Measurements from ENCODE around the gene CD109. TPM values are rescaled to one million over a fixed set of nuclear protein-coding genes. Genes with fewer than 3 reads are reported as not detected.

CD109 gene
- total and polyA plus RNA-seq, 4 experiments from 2014 or later: 0.10 to 0.96 (median 0.53) TPM

DNA sequence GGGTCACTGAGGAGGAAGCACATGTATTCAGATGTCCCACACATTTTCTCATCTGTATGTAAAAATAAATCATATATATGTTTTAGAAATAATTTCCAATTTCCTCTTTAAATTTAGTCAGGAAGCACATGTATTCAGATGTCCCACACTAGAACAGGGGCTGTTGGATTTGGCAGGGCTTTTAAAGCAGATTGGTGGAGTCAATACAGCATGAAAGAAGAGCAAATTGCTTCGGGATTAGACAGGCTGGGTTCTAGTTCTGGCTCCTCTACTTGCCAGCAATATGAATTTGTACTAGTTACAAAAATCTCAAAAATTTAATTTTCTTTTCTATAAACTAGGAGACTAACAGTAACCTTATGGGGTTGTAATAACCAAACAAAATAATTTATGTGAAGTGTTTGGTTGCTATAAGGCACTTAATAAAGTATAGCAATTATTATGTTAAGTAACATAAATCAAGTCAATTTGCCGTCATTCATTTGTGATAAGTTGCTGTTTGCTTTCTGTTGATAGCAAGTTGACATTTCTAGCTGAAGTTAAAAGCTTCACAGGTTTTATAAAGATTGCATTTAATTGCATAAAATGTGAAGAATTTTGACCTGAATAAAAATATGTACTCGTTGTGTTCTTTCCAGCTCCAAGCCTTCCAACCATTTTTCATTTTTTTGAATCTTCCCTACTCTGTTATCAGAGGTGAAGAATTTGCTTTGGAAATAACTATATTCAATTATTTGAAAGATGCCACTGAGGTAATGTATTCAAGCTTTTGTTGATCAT is 88.9 kb downstream of the CD109 start:
- Histone ChIP-seq H3K27me3 (ENCODE audit: insufficient read depth, low read length) (no peaks in the 10 kb centered on the region), H3K4me3 (ENCODE audit: low read length in 2 of 2) (no peak overlapping the region), H3K9me3 (ENCODE audit: control insufficient read depth in 1 of 2, low read length in 2 of 2) (no peaks in the 10 kb centered on the region), H3K4me1 (ENCODE audit: insufficient read depth, low read length) (no peaks in the 10 kb centered on the region), H3K27ac (ENCODE audit: low read depth, low read length) (no peak overlapping the region), H3K36me3 (ENCODE audit: insufficient read depth, low read length) (no peaks in the 10 kb centered on the region)
- Mint-ChIP-seq H3K4me1 (no peaks in the 10 kb centered on the region), H3K27me3 (no peaks in the 10 kb centered on the region), H3K27ac (no peak overlapping the region), H3K9me3 (no peaks in the 10 kb centered on the region), H3K4me3 (no peak overlapping the region), H3K36me3 (no peaks in the 10 kb centered on the region)
- intact Hi-C loops (cut with micrococcal nuclease): no loop called here
- POLR2A ChIA-PET (ENCODE audit: partially characterized antibody): no interaction called here
- CTCF ChIA-PET (ENCODE audit: partially characterized antibody): no interaction called here
- DNase-seq: no peak

DNA sequence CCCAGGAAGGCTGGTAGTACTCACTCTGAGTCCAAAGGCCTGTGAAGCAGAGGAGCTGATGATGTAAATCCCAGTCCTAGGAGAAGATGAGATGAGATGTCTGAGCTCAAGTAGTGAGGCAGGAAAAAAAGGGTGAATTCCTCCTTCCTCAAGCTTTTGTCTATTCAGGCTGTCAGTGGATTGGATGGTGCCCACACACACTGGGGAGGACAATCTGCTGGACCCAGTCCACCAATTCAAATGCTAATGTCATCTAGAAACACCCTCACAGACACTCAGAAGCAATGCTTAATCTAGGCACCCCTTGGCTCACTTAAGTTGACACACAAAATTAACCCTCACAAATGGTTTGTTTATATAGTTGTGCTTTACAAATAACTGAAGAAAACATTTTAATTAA is 94.6 kb downstream of the CD109 start:
- Mint-ChIP-seq H3K27ac (no peak overlapping the region), H3K36me3 (no peaks in the 10 kb centered on the region)
- POLR2A ChIA-PET (ENCODE audit: partially characterized antibody): no interaction called here

DNA sequence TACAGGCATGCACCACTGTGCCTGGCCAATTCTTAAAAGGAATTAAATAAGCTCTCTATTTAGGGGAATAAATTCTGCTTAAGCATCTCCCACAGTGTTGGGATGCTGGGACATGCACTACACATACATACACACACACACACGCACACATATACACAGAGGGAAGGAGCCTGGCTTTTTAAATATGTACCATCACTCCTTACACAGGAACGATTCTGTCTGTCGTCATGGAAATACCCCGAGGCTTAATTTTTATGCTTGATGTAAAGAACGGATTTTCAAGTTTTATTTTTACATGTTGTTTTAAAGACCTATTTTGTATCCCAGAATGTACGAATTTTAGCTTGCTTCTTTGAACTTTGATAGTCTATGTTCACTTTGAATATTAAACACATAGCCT is 95.3 kb downstream of the CD109 start:
- H3K4me1 Mint-ChIP-seq: no peaks in the 10 kb centered on the region
- DNase-seq: no peak
- POLR2A ChIA-PET (ENCODE audit: partially characterized antibody): no interaction called here
- intact Hi-C loops (cut with micrococcal nuclease): no loop called here
- no peak overlapping the region for H3K27ac Mint-ChIP-seq
- H3K9me3 Mint-ChIP-seq: no peaks in the 10 kb centered on the region
- no peaks in the 10 kb centered on the region for H3K36me3 Mint-ChIP-seq
- H3K9me3 ChIP-seq (ENCODE audit: control insufficient read depth in 1 of 2, low read length in 2 of 2): no peaks in the 10 kb centered on the region
- no peak overlapping the region for H3K4me3 Mint-ChIP-seq
- H3K4me3 ChIP-seq (ENCODE audit: low read length in 2 of 2): no peak overlapping the region
- CTCF ChIA-PET (ENCODE audit: partially characterized antibody): no interaction called here
- no peaks in the 10 kb centered on the region for H3K27me3 Mint-ChIP-seq
- no peak overlapping the region for H3K27ac ChIP-seq (ENCODE audit: low read depth, low read length)
- H3K4me1 ChIP-seq (ENCODE audit: insufficient read depth, low read length): no peaks in the 10 kb centered on the region
- H3K27me3 ChIP-seq (ENCODE audit: insufficient read depth, low read length): no peaks in the 10 kb centered on the region
- no peaks in the 10 kb centered on the region for H3K36me3 ChIP-seq (ENCODE audit: insufficient read depth, low read length)

More for the DNA sequence above, 94.6 kb downstream of the CD109 start:
- H3K27me3 Mint-ChIP-seq: no peaks in the 10 kb centered on the region
- no peaks in the 10 kb centered on the region for H3K9me3 Mint-ChIP-seq
- H3K4me1 ChIP-seq (ENCODE audit: insufficient read depth, low read length): no peaks in the 10 kb centered on the region
- H3K27ac ChIP-seq (ENCODE audit: low read depth, low read length): no peak overlapping the region
- H3K27me3 ChIP-seq (ENCODE audit: insufficient read depth, low read length): no peaks in the 10 kb centered on the region
- H3K4me1 Mint-ChIP-seq: no peaks in the 10 kb centered on the region
- no peak overlapping the region for H3K4me3 Mint-ChIP-seq
- H3K4me3 ChIP-seq (ENCODE audit: low read length in 2 of 2): no peak overlapping the region
- no peaks in the 10 kb centered on the region for H3K9me3 ChIP-seq (ENCODE audit: control insufficient read depth in 1 of 2, low read length in 2 of 2)
- intact Hi-C loops (cut with micrococcal nuclease): no loop called here
- H3K36me3 ChIP-seq (ENCODE audit: insufficient read depth, low read length): no peaks in the 10 kb centered on the region
- CTCF ChIA-PET (ENCODE audit: partially characterized antibody): no interaction called here
- no peak for DNase-seq

DNA sequence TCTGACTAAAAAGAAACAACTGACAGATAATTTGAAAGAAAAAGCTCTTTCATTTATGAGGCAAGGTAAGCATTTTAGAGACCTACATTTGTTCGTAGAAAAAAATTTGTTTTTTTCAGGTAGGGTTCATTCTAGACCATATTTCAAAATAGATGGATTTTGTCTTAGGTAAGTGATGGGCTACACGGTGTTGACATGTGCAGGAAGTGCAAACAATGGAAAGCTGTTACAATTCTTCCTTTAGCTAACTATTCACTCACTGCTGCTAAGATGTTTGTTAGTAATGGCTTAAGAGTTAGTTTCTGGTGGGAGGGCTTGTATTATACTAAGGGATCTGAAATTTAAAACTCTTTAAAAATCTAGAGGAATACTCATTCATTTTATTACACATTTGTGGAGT is 96.7 kb downstream of the CD109 start:
- H3K27ac ChIP-seq (ENCODE audit: low read depth, low read length): no peak overlapping the region

DNA sequence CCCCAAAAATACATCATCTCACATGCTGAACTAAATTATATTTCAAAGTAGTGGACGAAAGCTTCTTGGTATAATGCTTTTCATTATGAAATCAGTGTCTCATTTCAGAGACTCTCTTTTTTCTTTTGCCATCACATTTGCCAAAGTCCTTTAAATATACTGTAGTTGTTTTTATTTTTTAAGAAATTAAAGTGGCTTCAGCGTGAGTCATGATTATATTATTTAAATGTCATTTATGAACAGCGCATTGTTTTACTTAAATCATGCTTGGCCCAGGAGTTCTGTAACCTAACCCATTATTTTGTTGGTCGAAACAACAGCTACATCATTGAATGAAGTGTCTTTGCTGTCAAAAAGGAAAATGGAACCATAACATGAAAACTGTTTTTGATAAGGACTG is 100.9 kb downstream of the CD109 start:
- no peak for DNase-seq
- Mint-ChIP-seq H3K27ac (no peak overlapping the region), H3K9me3 (no peaks in the 10 kb centered on the region), H3K36me3 (no peaks in the 10 kb centered on the region), H3K27me3 (no peaks in the 10 kb centered on the region), H3K4me1 (no peaks in the 10 kb centered on the region), H3K4me3 (no peak overlapping the region)
- H3K4me3 ChIP-seq (ENCODE audit: low read length in 2 of 2): no peak overlapping the region
- CTCF ChIA-PET (ENCODE audit: partially characterized antibody): no interaction called here
- POLR2A ChIA-PET (ENCODE audit: partially characterized antibody): no interaction called here
- intact Hi-C loops (cut with micrococcal nuclease): no loop called here
- H3K27ac ChIP-seq (ENCODE audit: low read depth, low read length): no peak overlapping the region
- no peaks in the 10 kb centered on the region for H3K4me1 ChIP-seq (ENCODE audit: insufficient read depth, low read length)
- no peaks in the 10 kb centered on the region for H3K9me3 ChIP-seq (ENCODE audit: control insufficient read depth in 1 of 2, low read length in 2 of 2)
- no peaks in the 10 kb centered on the region for H3K36me3 ChIP-seq (ENCODE audit: insufficient read depth, low read length)
- no peaks in the 10 kb centered on the region for H3K27me3 ChIP-seq (ENCODE audit: insufficient read depth, low read length)

More for the DNA sequence above, 96.7 kb downstream of the CD109 start:
- CTCF ChIA-PET (ENCODE audit: partially characterized antibody): no interaction called here
- Histone ChIP-seq H3K4me1 (ENCODE audit: insufficient read depth, low read length) (no peaks in the 10 kb centered on the region), H3K4me3 (ENCODE audit: low read length in 2 of 2) (no peak overlapping the region), H3K9me3 (ENCODE audit: control insufficient read depth in 1 of 2, low read length in 2 of 2) (no peaks in the 10 kb centered on the region), H3K27me3 (ENCODE audit: insufficient read depth, low read length) (no peaks in the 10 kb centered on the region), H3K36me3 (ENCODE audit: insufficient read depth, low read length) (no peaks in the 10 kb centered on the region)
- POLR2A ChIA-PET (ENCODE audit: partially characterized antibody): no interaction called here
- Mint-ChIP-seq H3K4me3 (no peak overlapping the region), H3K27ac (peak overlapping the region in 1 of 7 donors; percentile 71), H3K36me3 (no peaks in the 10 kb centered on the region), H3K27me3 (no peaks in the 10 kb centered on the region), H3K9me3 (no peaks in the 10 kb centered on the region), H3K4me1 (no peaks in the 10 kb centered on the region)
- no peak for DNase-seq
- intact Hi-C loops (cut with micrococcal nuclease): no loop called here

DNA sequence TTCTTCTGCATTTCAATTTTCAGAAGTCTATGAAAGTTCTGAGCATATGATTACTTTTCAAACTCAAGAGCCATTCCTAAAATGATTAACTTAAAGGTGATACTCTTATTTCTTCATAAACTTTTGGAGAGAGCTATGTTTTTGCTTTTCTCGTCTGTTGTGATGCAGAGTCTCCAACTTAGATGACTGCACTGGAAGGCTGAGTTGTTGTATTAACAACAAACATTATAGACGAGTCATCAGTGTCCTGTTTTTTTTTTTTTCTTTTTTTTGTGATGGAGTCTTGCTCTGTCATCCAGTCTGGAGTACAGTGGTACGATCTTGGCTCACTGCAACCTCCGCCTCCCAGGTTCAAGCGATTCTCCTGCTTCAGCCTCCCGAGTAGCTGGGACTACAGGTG is 101.9 kb downstream of the CD109 start:
- H3K27me3 Mint-ChIP-seq: no peaks in the 10 kb centered on the region
- CTCF ChIA-PET (ENCODE audit: partially characterized antibody): no interaction called here
- Histone ChIP-seq H3K4me3 (ENCODE audit: low read length in 2 of 2) (no peak overlapping the region), H3K4me1 (ENCODE audit: insufficient read depth, low read length) (no peaks in the 10 kb centered on the region), H3K36me3 (ENCODE audit: insufficient read depth, low read length) (no peaks in the 10 kb centered on the region), H3K27me3 (ENCODE audit: insufficient read depth, low read length) (no peaks in the 10 kb centered on the region), H3K27ac (ENCODE audit: low read depth, low read length) (no peak overlapping the region), H3K9me3 (ENCODE audit: control insufficient read depth in 1 of 2, low read length in 2 of 2) (no peaks in the 10 kb centered on the region)
- no peaks in the 10 kb centered on the region for H3K36me3 Mint-ChIP-seq
- intact Hi-C loops (cut with micrococcal nuclease): no loop called here
- no peak overlapping the region for H3K27ac Mint-ChIP-seq
- H3K9me3 Mint-ChIP-seq: no peaks in the 10 kb centered on the region
- no peak overlapping the region for H3K4me3 Mint-ChIP-seq
- POLR2A ChIA-PET (ENCODE audit: partially characterized antibody): no interaction called here
- H3K4me1 Mint-ChIP-seq: no peaks in the 10 kb centered on the region
- DNase-seq: no peak

DNA sequence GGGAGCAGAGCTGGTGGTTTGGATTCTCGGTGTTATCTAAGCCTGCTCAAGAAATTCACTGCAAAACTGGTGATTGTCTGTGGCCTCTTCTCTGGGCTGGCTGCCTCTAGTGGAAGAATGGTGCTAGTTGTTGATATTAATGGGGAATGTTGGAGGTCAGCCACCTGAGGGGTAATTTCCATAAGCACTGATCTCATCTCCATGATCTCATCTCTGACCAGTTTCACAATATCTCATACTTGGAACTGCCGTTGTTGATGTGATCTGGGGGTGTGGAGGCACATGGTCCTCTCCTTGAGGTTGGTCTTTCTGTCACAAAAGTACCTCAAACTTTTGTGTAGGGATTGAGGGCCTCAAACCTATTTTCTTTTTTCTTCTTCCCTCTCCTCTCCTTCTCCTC is 102.6 kb downstream of the CD109 start:
- Histone ChIP-seq H3K27me3 (ENCODE audit: insufficient read depth, low read length) (no peaks in the 10 kb centered on the region), H3K36me3 (ENCODE audit: insufficient read depth, low read length) (no peaks in the 10 kb centered on the region), H3K4me3 (ENCODE audit: low read length in 2 of 2) (no peak overlapping the region), H3K4me1 (ENCODE audit: insufficient read depth, low read length) (no peaks in the 10 kb centered on the region), H3K9me3 (ENCODE audit: control insufficient read depth in 1 of 2, low read length in 2 of 2) (no peaks in the 10 kb centered on the region), H3K27ac (ENCODE audit: low read depth, low read length) (no peak overlapping the region)
- ChIA-PET CTCF (ENCODE audit: partially characterized antibody) (no interaction called here), POLR2A (ENCODE audit: partially characterized antibody) (no interaction called here)
- no peaks in the 10 kb centered on the region for H3K36me3 Mint-ChIP-seq
- no peak overlapping the region for H3K4me3 Mint-ChIP-seq
- H3K27ac Mint-ChIP-seq: no peak overlapping the region
- no peaks in the 10 kb centered on the region for H3K9me3 Mint-ChIP-seq
- no peak for DNase-seq
- intact Hi-C loops (cut with micrococcal nuclease): no loop called here
- no peaks in the 10 kb centered on the region for H3K4me1 Mint-ChIP-seq
- no peaks in the 10 kb centered on the region for H3K27me3 Mint-ChIP-seq

DNA sequence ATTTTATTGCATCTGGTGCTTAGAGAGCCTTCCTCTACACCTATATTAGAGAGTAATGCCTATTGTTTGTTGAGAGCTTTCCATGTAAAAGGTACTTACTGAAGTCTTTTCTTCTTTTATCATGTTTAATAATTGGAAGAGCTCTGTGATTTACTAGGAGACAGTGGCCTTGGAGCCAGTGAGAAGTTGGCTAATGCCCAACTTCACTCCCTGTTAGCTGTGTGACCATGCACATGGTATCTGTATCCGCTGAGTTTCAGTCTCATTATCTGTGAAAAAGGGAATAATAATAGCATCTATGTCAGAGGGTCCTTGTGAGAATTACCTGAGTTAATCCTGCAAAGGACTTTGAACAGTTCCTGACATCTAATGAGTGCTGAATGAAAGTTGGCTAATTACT is 105.0 kb downstream of the CD109 start:
- no peak for DNase-seq
- no peaks in the 10 kb centered on the region for H3K9me3 ChIP-seq (ENCODE audit: control insufficient read depth in 1 of 2, low read length in 2 of 2)
- no peak overlapping the region for H3K4me3 Mint-ChIP-seq
- no peak overlapping the region for H3K27ac ChIP-seq (ENCODE audit: low read depth, low read length)
- no peaks in the 10 kb centered on the region for H3K4me1 Mint-ChIP-seq
- intact Hi-C loops (cut with micrococcal nuclease): no loop called here
- H3K9me3 Mint-ChIP-seq: no peaks in the 10 kb centered on the region
- no peaks in the 10 kb centered on the region for H3K36me3 Mint-ChIP-seq
- ChIA-PET CTCF (ENCODE audit: partially characterized antibody) (no interaction called here), POLR2A (ENCODE audit: partially characterized antibody) (no interaction called here)
- no peaks in the 10 kb centered on the region for H3K27me3 Mint-ChIP-seq
- H3K27me3 ChIP-seq (ENCODE audit: insufficient read depth, low read length): no peaks in the 10 kb centered on the region
- no peak overlapping the region for H3K4me3 ChIP-seq (ENCODE audit: low read length in 2 of 2)
- no peaks in the 10 kb centered on the region for H3K36me3 ChIP-seq (ENCODE audit: insufficient read depth, low read length)
- no peak overlapping the region for H3K27ac Mint-ChIP-seq
- H3K4me1 ChIP-seq (ENCODE audit: insufficient read depth, low read length): no peaks in the 10 kb centered on the region

All from CD4-positive, alpha-beta memory T cell (primary cell).